ENCODE results near the gene MATK.

Gene MATK

DNA sequence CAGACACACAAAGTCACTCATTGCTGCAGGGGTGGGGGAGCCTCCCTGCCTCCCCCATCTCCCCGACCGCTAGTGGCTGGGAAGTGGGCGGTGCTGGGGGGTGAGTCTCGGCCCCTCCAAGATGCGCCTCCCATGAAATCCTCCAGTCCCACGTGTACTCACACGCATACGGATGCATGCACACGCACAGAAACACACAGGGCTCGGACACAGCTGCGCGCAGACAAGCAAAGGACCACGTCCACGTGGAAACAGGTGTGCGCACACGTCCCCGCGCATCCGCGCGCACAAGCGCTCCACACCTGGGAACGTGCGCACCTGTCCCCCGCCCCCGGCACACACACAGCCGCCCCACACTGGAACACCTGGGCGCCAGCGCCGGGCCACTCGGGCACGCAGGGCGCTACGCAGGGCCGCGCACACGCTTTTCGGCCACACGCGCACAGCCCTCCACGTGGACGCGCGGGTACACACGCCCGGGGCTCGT lies 687 bp downstream of the MATK start:
- no peaks in the 10 kb centered on the region for H3K27me3 ChIP-seq (ENCODE audit: insufficient read depth, low read depth, severe bottlenecking)
- TF ChIP-seq, protein P1, sequence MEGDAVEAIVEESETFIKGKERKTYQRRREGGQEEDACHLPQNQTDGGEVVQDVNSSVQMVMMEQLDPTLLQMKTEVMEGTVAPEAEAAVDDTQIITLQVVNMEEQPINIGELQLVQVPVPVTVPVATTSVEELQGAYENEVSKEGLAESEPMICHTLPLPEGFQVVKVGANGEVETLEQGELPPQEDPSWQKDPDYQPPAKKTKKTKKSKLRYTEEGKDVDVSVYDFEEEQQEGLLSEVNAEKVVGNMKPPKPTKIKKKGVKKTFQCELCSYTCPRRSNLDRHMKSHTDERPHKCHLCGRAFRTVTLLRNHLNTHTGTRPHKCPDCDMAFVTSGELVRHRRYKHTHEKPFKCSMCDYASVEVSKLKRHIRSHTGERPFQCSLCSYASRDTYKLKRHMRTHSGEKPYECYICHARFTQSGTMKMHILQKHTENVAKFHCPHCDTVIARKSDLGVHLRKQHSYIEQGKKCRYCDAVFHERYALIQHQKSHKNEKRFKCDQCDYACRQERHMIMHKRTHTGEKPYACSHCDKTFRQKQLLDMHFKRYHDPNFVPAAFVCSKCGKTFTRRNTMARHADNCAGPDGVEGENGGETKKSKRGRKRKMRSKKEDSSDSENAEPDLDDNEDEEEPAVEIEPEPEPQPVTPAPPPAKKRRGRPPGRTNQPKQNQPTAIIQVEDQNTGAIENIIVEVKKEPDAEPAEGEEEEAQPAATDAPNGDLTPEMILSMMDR (IDR thresholded peaks at IDR 0.05; ENCODE audit: low read depth, low read length), result no peak
- H3K36me3 ChIP-seq, result peaks cover 37% of the 10 kb centered on the region
- H3K27ac ChIP-seq, result peak overlapping the region; percentile 88
- H3K9me3 ChIP-seq (ENCODE audit: severe bottlenecking), result peaks cover 14% of the 10 kb centered on the region
- no peak for DNase-seq
- H3K4me3 ChIP-seq (ENCODE audit: low read depth, low read length), result peak overlapping the region; percentile 79

DNA sequence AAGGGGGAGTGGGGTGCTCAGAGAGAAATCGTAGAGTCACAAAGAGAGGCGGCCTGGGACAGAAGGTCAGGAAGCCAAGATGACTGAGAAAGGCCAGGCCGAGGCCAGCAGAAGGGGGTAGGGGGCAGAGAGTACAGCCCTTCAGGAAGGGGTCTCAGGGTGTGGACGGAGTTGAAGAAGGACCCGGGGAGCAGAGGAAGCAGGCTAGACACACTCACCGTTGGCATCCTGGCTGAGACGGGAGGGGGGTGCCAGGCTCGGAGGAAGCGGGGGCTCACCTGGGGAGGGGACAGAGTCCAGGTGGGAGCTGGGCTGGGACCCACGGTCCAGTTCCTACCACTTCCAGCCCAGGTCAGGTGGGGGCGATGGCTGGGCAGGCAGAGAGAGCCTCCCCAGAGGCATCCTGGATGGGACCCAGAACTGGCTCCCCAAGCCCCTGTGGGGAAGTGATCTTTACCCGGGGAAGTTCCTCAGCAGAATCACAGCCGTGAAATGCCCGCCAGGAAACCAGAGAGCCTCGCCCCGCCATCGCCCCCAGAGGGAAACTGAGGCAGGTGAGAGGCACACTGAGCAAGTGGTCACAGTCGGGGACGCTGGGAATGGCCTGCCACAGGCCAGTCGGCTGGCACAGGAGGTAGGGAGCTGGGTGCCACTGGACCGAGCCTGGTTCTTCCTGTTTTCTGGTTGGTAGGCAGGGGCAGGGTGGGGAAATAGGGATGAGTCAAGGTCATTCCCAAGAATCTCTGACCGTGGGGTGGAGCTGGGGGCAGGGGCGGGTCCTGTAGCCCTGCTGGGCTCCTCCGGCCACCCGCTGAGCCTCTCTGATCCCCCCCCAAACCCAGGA lies 1.4 kb downstream of the MATK start:
- TF ChIP-seq, protein P1 (IDR thresholded peaks at IDR 0.05; ENCODE audit: low read depth, low read length), result peak; percentile 32; the same call in 1 of the 2 replicates
- no peaks in the 10 kb centered on the region for H3K27me3 ChIP-seq (ENCODE audit: insufficient read depth, low read depth, severe bottlenecking)
- H3K36me3 ChIP-seq, result peaks cover 37% of the 10 kb centered on the region
- H3K9me3 ChIP-seq (ENCODE audit: severe bottlenecking), result peaks cover 14% of the 10 kb centered on the region
- peak overlapping the region; percentile 34; the same call in 1 of the 2 replicates for H3K27ac ChIP-seq
- H3K4me3 ChIP-seq (ENCODE audit: low read depth, low read length), result peak overlapping the region; percentile 79
- DNase-seq, result no peak

DNA sequence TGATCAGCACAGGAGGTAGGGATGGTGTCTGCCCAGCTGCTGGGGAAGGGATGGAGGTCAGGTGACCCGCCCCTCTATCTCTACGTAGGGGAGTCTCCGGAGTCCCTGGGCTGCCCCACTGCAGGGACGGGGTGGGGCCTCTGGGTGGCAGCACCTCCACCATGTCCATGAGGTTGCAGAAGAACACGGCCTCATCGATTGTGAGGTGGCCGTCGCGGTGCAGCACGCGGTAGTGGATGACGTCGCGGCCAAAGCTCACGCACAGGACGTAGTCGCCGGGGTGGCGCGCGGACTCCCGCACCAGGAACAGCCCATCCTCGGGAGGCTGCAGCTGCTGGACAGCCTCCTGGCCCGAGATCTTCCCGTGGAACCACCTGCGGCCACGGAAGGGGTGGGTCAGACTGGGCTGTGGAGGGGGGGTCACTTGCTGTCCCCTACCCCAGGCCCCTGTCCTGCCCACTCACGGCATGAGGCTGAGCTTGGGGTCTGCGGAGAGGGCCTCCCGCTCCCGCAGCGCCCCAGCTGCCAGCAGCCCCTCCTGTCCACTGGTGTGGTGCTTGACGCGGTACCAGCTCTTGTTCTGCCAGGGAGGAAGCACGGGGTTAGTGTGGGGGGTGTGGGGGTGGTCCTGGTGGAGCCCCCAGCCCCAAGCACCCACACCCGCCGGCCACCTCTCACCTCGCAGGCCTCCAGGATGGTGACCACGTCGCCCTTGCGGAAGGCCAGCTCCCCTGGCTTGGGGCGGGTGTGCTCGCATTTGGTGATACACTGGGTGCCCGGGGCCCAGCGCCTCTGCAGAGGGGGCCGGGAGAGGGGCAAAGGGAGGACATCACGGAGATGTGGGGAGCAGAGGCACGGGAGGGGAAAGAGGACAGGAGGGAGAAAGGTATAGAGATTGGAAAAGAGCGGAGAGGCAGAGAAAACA lies 2.3 kb downstream of the MATK start:
- TF ChIP-seq, protein P1 (IDR thresholded peaks at IDR 0.05; ENCODE audit: low read depth, low read length), result peak; percentile 88
- H3K4me3 ChIP-seq (ENCODE audit: low read depth, low read length), result no peak overlapping the region
- H3K27ac ChIP-seq, result peak overlapping the region; percentile 34; the same call in 1 of the 2 replicates
- no peaks in the 10 kb centered on the region for H3K27me3 ChIP-seq (ENCODE audit: insufficient read depth, low read depth, severe bottlenecking)
- H3K36me3 ChIP-seq, result peaks cover 40% of the 10 kb centered on the region
- peak; percentile 79 for DNase-seq
- peaks cover 14% of the 10 kb centered on the region for H3K9me3 ChIP-seq (ENCODE audit: severe bottlenecking)

- TF ChIP-seq, protein P1 (IDR thresholded peaks at IDR 0.05; ENCODE audit: low read depth, low read length), result no peak
- DNase-seq, result no peak
These were observed 3.3 kb downstream of the MATK start for GRCh38 chr19:3782903-3783302.

DNA sequence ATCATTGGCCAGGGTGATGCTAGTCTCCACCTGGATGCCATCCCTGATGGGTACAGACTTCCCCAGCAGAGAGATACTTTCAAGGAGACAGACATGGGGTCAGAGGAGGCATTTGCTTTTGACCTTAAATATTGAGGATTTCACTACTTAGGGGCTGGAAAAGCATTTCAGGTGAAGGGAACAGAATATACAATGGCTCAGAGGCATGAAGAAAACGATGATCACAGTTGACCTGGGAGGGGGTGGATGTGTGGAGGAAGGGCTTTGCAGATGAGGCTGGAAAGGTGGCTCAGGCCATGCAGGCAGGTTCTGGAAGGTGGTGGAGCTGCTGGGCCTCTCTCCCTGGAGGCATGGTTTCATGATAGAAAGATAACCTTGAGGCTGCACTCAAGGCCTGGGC lies 3.9 kb downstream of the MATK start:
- no peak overlapping the region for H3K4me3 ChIP-seq (ENCODE audit: low read depth, low read length)
- DNase-seq, result no peak
- H3K27me3 ChIP-seq (ENCODE audit: insufficient read depth, low read depth, severe bottlenecking), result no peaks in the 10 kb centered on the region
- no peak overlapping the region for H3K27ac ChIP-seq
- peaks cover 56% of the 10 kb centered on the region for H3K36me3 ChIP-seq
- H3K9me3 ChIP-seq (ENCODE audit: severe bottlenecking), result peaks cover 14% of the 10 kb centered on the region
- TF ChIP-seq, protein P1 (IDR thresholded peaks at IDR 0.05; ENCODE audit: low read depth, low read length), result no peak

More at GRCh38 chr19:3782903-3783302, 3.3 kb downstream of the MATK start:
- H3K4me3 ChIP-seq (ENCODE audit: low read depth, low read length), result no peak overlapping the region
- no peaks in the 10 kb centered on the region for H3K27me3 ChIP-seq (ENCODE audit: insufficient read depth, low read depth, severe bottlenecking)
- H3K9me3 ChIP-seq (ENCODE audit: severe bottlenecking), result peaks cover 14% of the 10 kb centered on the region
- no peak overlapping the region for H3K27ac ChIP-seq
- H3K36me3 ChIP-seq, result peaks cover 50% of the 10 kb centered on the region

Data from WERI-Rb-1 (cell line).